ENCODE data around the gene SMTNL2. TPM values are rescaled to one million over a fixed set of nuclear protein-coding genes. Genes with fewer than 3 reads are reported as not detected.

Gene SMTNL2
- total and polyA plus RNA-seq, 2 of the 4 experiments (the other 2 are of a cell fraction), result not detected

GRCh38 chr17:4566785-4567184 lies 17.5 kb upstream of the SMTNL2 start:
- Histone ChIP-seq H3K9me1 (ENCODE audit: insufficient read depth, low read length) (no peaks in the 10 kb centered on the region), H4K20me1 (ENCODE audit: insufficient read depth, low read length) (no peaks in the 10 kb centered on the region), H3K23ac (ENCODE audit: low read depth, low read length) (no peak overlapping the region), H3K9ac (ENCODE audit: low read depth, low read length) (no peak overlapping the region), H3K18ac (ENCODE audit: low read depth, low read length) (no peak overlapping the region), H3K4me2 (ENCODE audit: low read depth, low read length) (no peak overlapping the region), H2AFZ (replicated peaks; ENCODE audit: low read length, poor library complexity) (peak overlapping the region; percentile 41), H3K79me1 (ENCODE audit: low read depth in 1 of 2, low read length in 2 of 2) (no peaks in the 10 kb centered on the region), H4K91ac (ENCODE audit: insufficient read depth, low read depth, low read length) (no peak overlapping the region), H3K27ac (ENCODE audit: insufficient read depth, low read length) (no peak overlapping the region), H2BK5ac (ENCODE audit: low read depth, low read length, poor library complexity, severe bottlenecking) (no peak overlapping the region), H2BK20ac (ENCODE audit: low read depth, low read length) (no peak overlapping the region), H4K5ac (ENCODE audit: low read depth, low read length) (no peak overlapping the region), H3K56ac (ENCODE audit: extremely low read depth, insufficient read depth, low read length) (no peak overlapping the region), H4K8ac (ENCODE audit: low read depth in 2 of 2, low read length in 2 of 2) (no peak overlapping the region), H2BK120ac (ENCODE audit: low read depth, low read length) (no peak overlapping the region), H2AK5ac (ENCODE audit: low read depth, low read length) (no peak overlapping the region), H3K9me3 (ENCODE audit: control insufficient read depth, insufficient read depth, low read length) (no peaks in the 10 kb centered on the region), H3K14ac (replicated peaks; ENCODE audit: low read depth, low read length) (no peak overlapping the region), H3K4me3 (ENCODE audit: insufficient read depth, low read depth, low read length) (no peak overlapping the region), H3K27me3 (ENCODE audit: control insufficient read depth, insufficient read depth, low read length) (peaks cover 16% of the 10 kb centered on the region), H3K36me3 (ENCODE audit: control insufficient read depth, insufficient read depth, low read length) (no peaks in the 10 kb centered on the region), H2BK15ac (ENCODE audit: low read depth, low read length) (no peak overlapping the region), H3K4me1 (ENCODE audit: control insufficient read depth, insufficient read depth, low read length) (no peaks in the 10 kb centered on the region), H2AK9ac (replicated peaks; ENCODE audit: low read depth, low read length, poor library complexity) (no peak overlapping the region), H3K4ac (ENCODE audit: low read depth, low read length) (no peak overlapping the region)
- dilution Hi-C loops (cut with HindIII; ENCODE audit: low sequenced_read_pairs, unreplicated experiment) (no loop called here), intact Hi-C loops (cut with micrococcal nuclease) (loop anchor here (1.0 to 10.0 kb wide), 3 partner anchors 60 to 318 kb away; partner anchors contain the start of gene PELP1), in situ Hi-C loops (cut with MboI; ENCODE audit: low sequenced_read_pairs) (loop anchor here (5.0 kb wide), 1 partner anchor 56 kb away; no protein-coding TSS in a partner anchor)
- CTCF ChIA-PET, result interaction anchor here (0.8 to 2.8 kb wide), 7 partner anchors 10 to 170 kb away, joined by 3 to 26 read pairs (median 4); partner anchors contain the start of genes MYBBP1A and SMTNL2
- BruUV-seq (replicated peaks), result no TSS peak
- DNase-seq (peak; percentile 39), ATAC-seq (ENCODE audit: low read depth) (peak; percentile 75)
- no peak for TF ChIP-seq ELK1 (IDR thresholded peaks at IDR 0.05; ENCODE audit: borderline replicate concordance, low read depth, low read length)
- peak; percentile 73 for TF ChIP-seq CTCF (conservative IDR thresholded peaks at IDR 0.05; ENCODE audit: low read depth, low read length)
- peak; percentile 73 for TF ChIP-seq SMC3 (IDR thresholded peaks at IDR 0.05; ENCODE audit: low read depth, low read length)
- peak; percentile 72 for TF ChIP-seq RAD21 (IDR thresholded peaks at IDR 0.05; ENCODE audit: low read length)
- no CpG with 5 or more reads among the region's 5 CpGs for WGBS, 2 experiments (ENCODE audit: extremely low coverage in 2 of 2, insufficient read length in 1 of 2)
- POLR2A ChIA-PET (ENCODE audit: unreplicated experiment), result no interaction called here

All from IMR-90 (cell line).